GM12875 (cell line): ENCODE results near the gene HIP1.
"Not testable (repeated sequence)": the region's sequence is repeated elsewhere in the genome, so short reads cannot be mapped to it uniquely, and the experiment has no call there.

Experiments
- H3K4me3 ChIP-seq: one replicate; pipeline ENCODE4 v1.5.1; 2011; ENCODE audit warnings: low read depth, low read length, control low read depth
- CTCF ChIP-seq: IDR thresholded peaks from 2 replicates; pipeline ENCODE4 v1.5.1; 2011; ENCODE audit warnings: low read depth, mild to moderate bottlenecking, control low read depth, inconsistent platforms, low read length, moderate library complexity, borderline replicate concordance; ENCODE audit not compliant: insufficient read depth

Gene HIP1

DNA sequence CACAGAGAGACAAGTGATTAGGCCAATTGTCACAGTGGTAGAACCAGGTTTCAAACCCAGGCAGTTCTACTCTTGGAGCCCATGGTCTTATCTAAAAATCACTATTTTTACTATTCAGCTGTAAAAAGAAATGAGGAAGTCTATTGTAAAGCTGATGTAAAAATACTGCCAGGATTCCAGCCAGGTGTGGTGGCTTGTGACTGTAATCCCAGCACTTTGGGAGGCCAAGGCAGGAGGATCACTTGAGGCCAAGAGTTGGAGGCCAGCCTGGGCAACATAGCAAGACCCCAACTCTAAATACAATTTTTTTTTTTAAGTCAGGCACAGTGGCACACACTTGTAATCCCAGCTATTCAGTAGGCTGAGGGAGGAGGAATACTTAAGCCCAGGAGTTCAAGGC, 40.4 kb downstream of the HIP1 start:
- H3K4me3 ChIP-seq = no peak overlapping the region
- TF ChIP-seq CTCF = no peak

DNA sequence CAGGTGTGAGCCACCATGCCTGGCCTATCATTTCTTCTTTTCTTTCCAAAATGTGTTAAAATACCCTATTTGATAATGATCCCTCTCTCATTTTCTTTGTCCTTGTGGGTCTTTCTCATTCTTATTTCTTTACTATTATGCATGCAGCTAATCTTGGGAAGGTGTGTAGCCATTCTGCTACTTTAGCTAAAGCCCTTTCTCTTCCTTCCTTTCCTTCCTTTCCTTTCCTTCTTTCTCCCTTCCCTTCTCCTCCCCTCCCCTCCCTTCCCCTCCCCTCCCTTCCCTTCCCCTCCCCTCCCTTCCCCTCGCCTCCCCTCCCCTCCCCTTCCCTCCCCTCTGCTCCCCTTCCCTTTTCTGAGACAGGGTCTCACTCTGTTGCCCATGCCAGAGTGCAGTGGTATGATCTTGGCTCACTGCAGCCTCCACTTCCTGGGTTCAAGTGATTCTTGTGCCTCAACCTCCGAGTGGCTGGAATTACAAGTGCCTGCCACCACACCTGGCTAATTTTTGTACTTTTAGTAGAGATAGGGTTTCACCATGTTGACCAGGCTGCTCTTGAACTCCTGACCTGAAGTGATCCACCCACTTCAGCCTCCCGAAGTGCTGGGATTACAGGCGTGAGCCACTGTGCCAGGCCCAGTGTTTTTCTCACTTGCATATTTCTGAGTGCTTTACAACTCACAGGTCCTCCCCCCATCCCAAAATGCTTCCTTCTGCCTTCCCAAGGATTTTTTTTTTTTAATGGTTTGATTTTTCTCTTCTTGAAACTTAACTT, 42.3 kb downstream of the HIP1 start:
- no peak for TF ChIP-seq CTCF
- H3K4me3 ChIP-seq = no peak overlapping the region

DNA sequence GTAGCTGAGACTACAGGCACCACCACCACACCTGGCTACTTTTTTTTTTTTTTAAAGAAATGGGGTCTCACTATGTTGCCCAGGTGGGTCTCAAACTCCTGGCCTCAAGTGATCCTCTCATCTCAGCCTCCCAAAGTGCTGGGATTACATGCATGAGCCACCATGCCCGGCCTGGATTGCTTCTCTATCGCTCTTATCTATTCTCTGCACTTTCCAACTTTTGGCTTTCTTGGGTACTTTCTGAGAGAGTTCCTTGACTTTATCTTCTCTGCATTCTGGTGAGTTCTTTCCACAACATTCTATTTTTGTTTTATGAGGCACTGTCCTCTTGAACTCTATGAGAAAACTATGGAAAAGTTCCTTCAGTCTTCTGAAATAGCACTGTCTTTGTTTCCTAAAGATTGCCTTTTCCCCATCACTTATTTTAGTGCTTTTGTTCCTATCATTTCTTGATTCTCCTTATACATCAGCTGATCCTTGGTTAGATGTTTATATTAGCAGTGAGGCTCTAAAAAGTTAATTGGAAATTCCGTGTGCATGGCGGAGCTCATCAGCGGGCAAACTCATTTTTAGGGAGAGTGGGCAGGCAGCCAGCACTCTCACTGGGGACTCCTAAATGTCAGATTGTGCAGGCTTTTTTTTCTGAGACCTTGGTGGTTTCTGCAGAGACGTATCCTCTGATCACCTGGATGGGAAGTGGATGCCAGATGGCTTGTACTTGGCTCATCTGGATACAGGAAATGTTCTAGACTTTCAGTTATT, 43.9 kb downstream of the HIP1 start:
- TF ChIP-seq CTCF = no peak
- no peak overlapping the region for H3K4me3 ChIP-seq

DNA sequence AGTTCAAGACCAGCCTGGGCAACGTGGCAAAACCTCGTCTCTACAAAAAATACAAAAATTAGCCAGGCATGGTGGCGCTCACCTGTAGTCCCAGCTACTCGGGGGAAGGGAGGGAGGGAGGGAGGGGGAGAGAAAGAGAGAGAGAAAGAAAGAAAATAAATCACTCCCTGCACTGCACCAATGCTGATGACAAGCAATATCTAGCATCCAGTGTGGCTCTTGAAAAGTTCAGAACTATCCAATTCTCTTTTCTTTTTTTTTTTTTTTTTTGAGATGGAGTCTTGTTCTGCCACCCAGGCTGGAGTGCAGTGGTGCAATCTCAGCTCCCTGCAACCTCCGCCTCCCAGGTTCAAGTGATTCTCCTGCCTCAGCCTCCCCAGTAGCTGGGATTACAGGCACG, 45.1 kb downstream of the HIP1 start:
- H3K4me3 ChIP-seq = not testable (repeated sequence)

- H3K4me3 ChIP-seq = no peak overlapping the region
- no peak for TF ChIP-seq CTCF
Observed at GRCh38 chr7:75691793-75692543, 46.8 kb downstream of the HIP1 start.

DNA sequence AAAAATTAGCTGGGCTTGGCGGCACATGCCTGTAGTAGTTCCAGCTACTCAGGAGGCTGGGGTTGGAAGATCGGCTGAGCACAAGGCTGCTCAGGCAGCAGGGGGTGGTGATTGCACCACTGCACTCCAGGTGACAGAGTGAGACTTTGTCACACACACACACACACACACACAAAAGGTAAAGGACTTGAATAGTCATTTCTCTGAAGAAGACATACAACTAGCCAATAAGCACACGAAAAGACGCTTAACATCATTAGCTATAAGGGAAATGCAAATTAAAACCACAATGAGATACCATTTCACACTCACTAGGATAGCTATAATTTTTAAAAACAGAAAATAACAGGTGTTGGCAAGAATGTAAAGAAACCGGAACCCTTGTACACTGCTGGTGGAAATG, 48.6 kb downstream of the HIP1 start:
- no peak overlapping the region for H3K4me3 ChIP-seq
- TF ChIP-seq CTCF = no peak

- TF ChIP-seq CTCF = no peak
- H3K4me3 ChIP-seq = no peak overlapping the region
Observed at GRCh38 chr7:75689246-75690099, 49.3 kb downstream of the HIP1 start.
